ENCODE measurements around the gene PGP. TPM values are rescaled to one million over a fixed set of nuclear protein-coding genes. Genes with fewer than 3 reads are reported as not detected.
A peak's percentile ranks its signal among the peaks of the same experiment; 100 is the strongest.

PGP gene
- total and polyA plus RNA-seq, 2 of the 4 experiments (the other 2 are of a cell fraction) = 4.1 to 9.4 TPM

DNA sequence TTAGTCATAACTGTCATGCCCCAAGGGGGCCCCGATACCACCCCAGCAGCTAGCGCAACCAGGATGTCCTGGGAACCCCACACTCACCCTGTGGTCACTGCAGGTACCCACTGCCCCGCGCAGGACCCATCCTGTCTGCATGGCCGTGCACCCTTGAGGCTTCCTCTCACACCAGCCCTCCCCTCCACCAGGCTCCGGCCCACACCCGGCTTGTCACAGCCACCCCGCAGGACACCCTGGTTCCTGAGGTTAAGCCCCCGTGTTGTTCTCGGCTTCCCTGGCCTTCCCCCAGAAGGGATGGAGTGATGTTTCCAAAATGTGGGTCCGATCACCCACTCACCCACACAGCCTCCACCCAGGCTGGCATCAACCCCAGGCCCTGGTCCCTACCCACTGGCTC is 29.1 kb upstream of the PGP start:
- POLR2A ChIA-PET (ENCODE audit: unreplicated experiment) = no interaction called here
- ATAC-seq (ENCODE audit: low read depth) (no peak), DNase-seq (no peak)
- H3K4me1 ChIP-seq (ENCODE audit: control insufficient read depth, insufficient read depth, low read length) = no peaks in the 10 kb centered on the region
- H4K8ac ChIP-seq (ENCODE audit: low read depth in 2 of 2, low read length in 2 of 2) = no peak overlapping the region
- no peak overlapping the region for H3K23ac ChIP-seq (ENCODE audit: low read depth, low read length)
- H2AK5ac ChIP-seq (ENCODE audit: low read depth, low read length) = no peak overlapping the region
- no peak overlapping the region for H2BK15ac ChIP-seq (ENCODE audit: low read depth, low read length)
- H3K79me1 ChIP-seq (ENCODE audit: low read depth in 1 of 2, low read length in 2 of 2) = peaks cover 14 to 30% of the 10 kb centered on the region in 2 experiments
- no peak overlapping the region for H3K4ac ChIP-seq (ENCODE audit: low read depth, low read length)
- H3K9me1 ChIP-seq (ENCODE audit: insufficient read depth, low read length) = 0 out of 2 replicates have a peak, but pooled peaks cover 2% of the 10 kb centered on the region
- H2BK5ac ChIP-seq (ENCODE audit: low read depth, low read length, poor library complexity, severe bottlenecking) = no peak overlapping the region
- no peak overlapping the region for H4K5ac ChIP-seq (ENCODE audit: low read depth, low read length)
- WGBS, 2 experiments (ENCODE audit: extremely low coverage in 2 of 2, insufficient read length in 1 of 2) = 100% methylated on average over 4 of the region's 11 CpGs; no CpG with 5 or more reads in 1 of the 2 experiments
- no peak overlapping the region for H4K91ac ChIP-seq (ENCODE audit: insufficient read depth, low read depth, low read length)
- in situ Hi-C loops (cut with MboI; ENCODE audit: low sequenced_read_pairs) = no loop called here
- H3K4me3 ChIP-seq (ENCODE audit: insufficient read depth, low read depth, low read length) = no peak overlapping the region
- H3K27me3 ChIP-seq (ENCODE audit: control insufficient read depth, insufficient read depth, low read length) = no peaks in the 10 kb centered on the region
- peak overlapping the region; percentile 42 for H2AK9ac ChIP-seq (replicated peaks; ENCODE audit: low read depth, low read length, poor library complexity)
- dilution Hi-C loops (cut with HindIII; ENCODE audit: low sequenced_read_pairs, unreplicated experiment) = no loop called here
- no peak overlapping the region for H3K18ac ChIP-seq (ENCODE audit: low read depth, low read length)
- no peak overlapping the region for H2AFZ ChIP-seq (replicated peaks; ENCODE audit: low read length, poor library complexity)
- no peak overlapping the region for H3K27ac ChIP-seq (ENCODE audit: insufficient read depth, low read length)
- H3K4me2 ChIP-seq (ENCODE audit: low read depth, low read length) = no peak overlapping the region
- intact Hi-C loops (cut with micrococcal nuclease) = no loop called here
- no peak overlapping the region for H2BK20ac ChIP-seq (ENCODE audit: low read depth, low read length)
- no peak overlapping the region for H3K14ac ChIP-seq (replicated peaks; ENCODE audit: low read depth, low read length)
- TF ChIP-seq RAD21 (IDR thresholded peaks at IDR 0.05; ENCODE audit: low read length) = no peak
- CTCF ChIA-PET = interaction anchor here (0.5 kb wide), 1 partner anchor 406 kb away, joined by 7 read pairs; no protein-coding TSS in a partner anchor
- no peaks in the 10 kb centered on the region for H3K9me3 ChIP-seq (ENCODE audit: control insufficient read depth, insufficient read depth, low read length)
- H3K36me3 ChIP-seq (ENCODE audit: control insufficient read depth, insufficient read depth, low read length) = peaks cover 51% of the 10 kb centered on the region
- BruUV-seq (replicated peaks) = no TSS peak
- H4K20me1 ChIP-seq (ENCODE audit: insufficient read depth, low read length) = no peaks in the 10 kb centered on the region; the same call in none of the 2 replicates
- no peak overlapping the region for H3K56ac ChIP-seq (ENCODE audit: extremely low read depth, insufficient read depth, low read length)
- H2BK120ac ChIP-seq (ENCODE audit: low read depth, low read length) = no peak overlapping the region
- no peak overlapping the region for H3K9ac ChIP-seq (ENCODE audit: low read depth, low read length)
